ENCODE results near the gene SCN4A.
"Not testable (repeated sequence)": the region's sequence is repeated elsewhere in the genome, so short reads cannot be mapped to it uniquely, and the experiment has no call there.

SCN4A gene

GRCh38 chr17:63984651-63985386, 12.1 kb upstream of the SCN4A start:
- Histone ChIP-seq H3K36me3 (ENCODE audit: control insufficient read depth in 1 of 2, insufficient read depth in 2 of 2, low read length in 2 of 2) (no peaks in the 10 kb centered on the region), H3K27me3 (ENCODE audit: control insufficient read depth in 1 of 2, insufficient read depth in 2 of 2, low read length in 2 of 2) (peaks cover 0 to 4% of the 10 kb centered on the region in 2 donors), H3K9ac (ENCODE audit: low read depth in 1 of 2, low read length in 2 of 2) (no peak overlapping the region), H3K4me1 (ENCODE audit: control insufficient read depth in 1 of 2, insufficient read depth in 2 of 2, low read length in 2 of 2) (peaks cover 7 to 17% of the 10 kb centered on the region in 2 donors), H3K9me3 (ENCODE audit: control insufficient read depth in 1 of 2, low read length in 2 of 2) (peaks cover 0 to 2% of the 10 kb centered on the region in 2 donors), H3K4me3 (ENCODE audit: low read depth in 1 of 2, low read length in 2 of 2) (no peak overlapping the region), H3K27ac (ENCODE audit: low read depth, low read length) (peak overlapping the region; percentile 5)

DNA sequence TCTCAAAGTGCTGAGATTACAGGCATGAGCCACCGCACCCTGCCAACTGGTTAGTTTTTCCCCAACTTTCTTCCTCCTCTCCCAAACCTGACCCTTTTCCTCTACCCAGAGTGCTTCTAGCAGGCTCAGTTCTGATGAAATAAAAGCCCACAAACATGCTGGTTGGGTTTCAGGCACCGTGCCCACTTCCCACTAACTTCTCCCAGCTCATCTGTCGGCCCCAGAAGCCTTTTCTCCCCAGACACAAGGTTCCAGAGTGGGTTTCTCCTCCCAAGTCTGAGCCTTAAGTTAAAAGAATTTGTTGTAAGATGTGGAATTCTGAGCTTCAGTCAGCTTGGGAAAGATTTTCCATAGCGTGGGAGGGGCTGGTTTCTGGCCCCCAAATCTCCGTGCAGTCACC, 11.5 kb upstream of the SCN4A start:
- H3K27me3 ChIP-seq (ENCODE audit: control insufficient read depth in 1 of 2, insufficient read depth in 2 of 2, low read length in 2 of 2): no peaks in the 10 kb centered on the region
- H3K9me3 ChIP-seq (ENCODE audit: control insufficient read depth in 1 of 2, low read length in 2 of 2): peaks cover 0 to 2% of the 10 kb centered on the region in 2 donors
- no peak overlapping the region for H3K27ac ChIP-seq (ENCODE audit: low read depth, low read length)
- no peaks in the 10 kb centered on the region for H3K36me3 ChIP-seq (ENCODE audit: control insufficient read depth in 1 of 2, insufficient read depth in 2 of 2, low read length in 2 of 2)
- no peak overlapping the region for H3K9ac ChIP-seq (ENCODE audit: low read depth in 1 of 2, low read length in 2 of 2)
- H3K4me1 ChIP-seq (ENCODE audit: control insufficient read depth in 1 of 2, insufficient read depth in 2 of 2, low read length in 2 of 2): peaks cover 7 to 17% of the 10 kb centered on the region in 2 donors
- no peak overlapping the region for H3K4me3 ChIP-seq (ENCODE audit: low read depth in 1 of 2, low read length in 2 of 2)

DNA sequence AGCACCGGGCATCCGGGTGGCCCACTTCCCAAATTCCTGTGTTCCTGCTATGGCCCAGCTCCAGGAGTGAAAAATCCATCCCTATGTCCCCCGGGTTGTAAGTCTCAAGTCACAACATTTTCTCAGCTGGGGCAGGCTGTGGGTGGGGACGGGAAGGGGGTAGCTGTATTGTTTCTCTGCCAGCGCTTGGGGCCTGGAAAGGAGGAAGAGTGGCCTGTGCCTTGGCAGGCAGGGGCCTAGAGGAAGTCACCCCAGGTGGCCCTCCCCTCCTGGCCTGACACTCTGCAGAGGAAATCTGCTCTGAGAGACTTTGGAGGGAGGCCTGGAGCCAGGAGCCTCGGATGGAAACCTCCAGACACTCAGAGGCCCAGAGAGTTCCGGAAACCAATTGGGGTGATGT, 10.6 kb upstream of the SCN4A start:
- Histone ChIP-seq H3K4me3 (ENCODE audit: low read depth in 1 of 2, low read length in 2 of 2) (no peak overlapping the region), H3K4me1 (ENCODE audit: control insufficient read depth in 1 of 2, insufficient read depth in 2 of 2, low read length in 2 of 2) (peaks cover 7 to 17% of the 10 kb centered on the region in 2 donors)

GRCh38 chr17:63982641-63983040, 9.9 kb upstream of the SCN4A start:
- H3K36me3 ChIP-seq (ENCODE audit: control insufficient read depth in 1 of 2, insufficient read depth in 2 of 2, low read length in 2 of 2); H3K27me3 ChIP-seq (ENCODE audit: control insufficient read depth in 1 of 2, insufficient read depth in 2 of 2, low read length in 2 of 2); H3K9me3 ChIP-seq (ENCODE audit: control insufficient read depth in 1 of 2, low read length in 2 of 2); H3K9ac ChIP-seq (ENCODE audit: low read depth in 1 of 2, low read length in 2 of 2); H3K4me3 ChIP-seq (ENCODE audit: low read depth in 1 of 2, low read length in 2 of 2); H3K27ac ChIP-seq (ENCODE audit: low read depth, low read length): not testable (repeated sequence)
- peaks cover 7 to 17% of the 10 kb centered on the region in 2 donors for H3K4me1 ChIP-seq (ENCODE audit: control insufficient read depth in 1 of 2, insufficient read depth in 2 of 2, low read length in 2 of 2)

More for the DNA sequence above, 10.6 kb upstream of the SCN4A start:
- no peak overlapping the region for H3K27ac ChIP-seq (ENCODE audit: low read depth, low read length)
- H3K27me3 ChIP-seq (ENCODE audit: control insufficient read depth in 1 of 2, insufficient read depth in 2 of 2, low read length in 2 of 2): no peaks in the 10 kb centered on the region
- no peaks in the 10 kb centered on the region for H3K36me3 ChIP-seq (ENCODE audit: control insufficient read depth in 1 of 2, insufficient read depth in 2 of 2, low read length in 2 of 2)
- H3K9ac ChIP-seq (ENCODE audit: low read depth in 1 of 2, low read length in 2 of 2): no peak overlapping the region
- peaks cover 0 to 2% of the 10 kb centered on the region in 2 donors for H3K9me3 ChIP-seq (ENCODE audit: control insufficient read depth in 1 of 2, low read length in 2 of 2)

- no peak overlapping the region for H3K4me3 ChIP-seq (ENCODE audit: low read depth in 1 of 2, low read length in 2 of 2)
- H3K9me3 ChIP-seq (ENCODE audit: control insufficient read depth in 1 of 2, low read length in 2 of 2): peaks cover 0 to 2% of the 10 kb centered on the region in 2 donors
- no peak overlapping the region for H3K27ac ChIP-seq (ENCODE audit: low read depth, low read length)
- no peak overlapping the region for H3K9ac ChIP-seq (ENCODE audit: low read depth in 1 of 2, low read length in 2 of 2)
- no peaks in the 10 kb centered on the region for H3K27me3 ChIP-seq (ENCODE audit: control insufficient read depth in 1 of 2, insufficient read depth in 2 of 2, low read length in 2 of 2)
- no peaks in the 10 kb centered on the region for H3K4me1 ChIP-seq (ENCODE audit: control insufficient read depth in 1 of 2, insufficient read depth in 2 of 2, low read length in 2 of 2)
- no peaks in the 10 kb centered on the region for H3K36me3 ChIP-seq (ENCODE audit: control insufficient read depth in 1 of 2, insufficient read depth in 2 of 2, low read length in 2 of 2)
These were observed 5.8 kb upstream of the SCN4A start for GRCh38 chr17:63978272-63979200.

GRCh38 chr17:63976702-63977101, 4.0 kb upstream of the SCN4A start:
- Histone ChIP-seq H3K27ac (ENCODE audit: low read depth, low read length) (no peak overlapping the region), H3K4me1 (ENCODE audit: control insufficient read depth in 1 of 2, insufficient read depth in 2 of 2, low read length in 2 of 2) (no peaks in the 10 kb centered on the region), H3K9me3 (ENCODE audit: control insufficient read depth in 1 of 2, low read length in 2 of 2) (no peaks in the 10 kb centered on the region), H3K4me3 (ENCODE audit: low read depth in 1 of 2, low read length in 2 of 2) (no peak overlapping the region), H3K27me3 (ENCODE audit: control insufficient read depth in 1 of 2, insufficient read depth in 2 of 2, low read length in 2 of 2) (no peaks in the 10 kb centered on the region), H3K36me3 (ENCODE audit: control insufficient read depth in 1 of 2, insufficient read depth in 2 of 2, low read length in 2 of 2) (no peaks in the 10 kb centered on the region), H3K9ac (ENCODE audit: low read depth in 1 of 2, low read length in 2 of 2) (no peak overlapping the region)

GRCh38 chr17:63975541-63976092, 2.9 kb upstream of the SCN4A start:
- H3K27me3 ChIP-seq (ENCODE audit: control insufficient read depth in 1 of 2, insufficient read depth in 2 of 2, low read length in 2 of 2): no peaks in the 10 kb centered on the region
- no peaks in the 10 kb centered on the region for H3K4me1 ChIP-seq (ENCODE audit: control insufficient read depth in 1 of 2, insufficient read depth in 2 of 2, low read length in 2 of 2)
- no peaks in the 10 kb centered on the region for H3K36me3 ChIP-seq (ENCODE audit: control insufficient read depth in 1 of 2, insufficient read depth in 2 of 2, low read length in 2 of 2)
- H3K9me3 ChIP-seq (ENCODE audit: control insufficient read depth in 1 of 2, low read length in 2 of 2): no peaks in the 10 kb centered on the region
- H3K4me3 ChIP-seq (ENCODE audit: low read depth in 1 of 2, low read length in 2 of 2): no peak overlapping the region
- H3K27ac ChIP-seq (ENCODE audit: low read depth, low read length): no peak overlapping the region
- H3K9ac ChIP-seq (ENCODE audit: low read depth in 1 of 2, low read length in 2 of 2): no peak overlapping the region

DNA sequence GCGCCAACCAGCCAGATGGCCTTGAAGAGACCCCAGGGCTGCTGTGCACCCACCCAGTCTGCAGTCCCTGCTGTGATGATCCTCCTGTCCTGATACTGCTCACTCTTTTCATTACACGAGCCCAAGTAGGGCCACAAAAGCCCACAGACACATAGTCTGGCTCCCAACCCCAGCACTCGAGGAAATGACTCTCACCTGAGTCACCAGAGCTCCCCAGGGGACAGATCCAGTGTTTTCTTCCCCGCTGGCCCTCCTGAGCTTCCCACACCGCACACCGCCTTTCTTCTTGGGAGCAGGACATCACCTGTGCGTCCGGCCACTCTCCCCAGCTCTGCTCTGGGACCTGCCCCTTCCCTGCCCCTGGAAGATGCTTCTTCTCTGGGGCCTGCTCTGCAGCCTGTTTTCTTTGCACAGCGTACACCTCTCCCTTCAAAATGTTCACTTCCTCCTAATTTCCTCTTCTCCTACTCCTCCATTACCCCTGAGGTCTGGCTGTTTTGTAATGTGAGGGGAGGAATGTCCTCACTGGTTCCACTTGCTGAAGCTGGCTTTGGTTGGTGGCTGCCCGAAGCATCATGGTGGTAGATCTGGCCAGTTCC, 2.0 kb upstream of the SCN4A start:
- Histone ChIP-seq H3K9ac (ENCODE audit: low read depth in 1 of 2, low read length in 2 of 2) (no peak overlapping the region), H3K4me3 (ENCODE audit: low read depth in 1 of 2, low read length in 2 of 2) (no peak overlapping the region), H3K27ac (ENCODE audit: low read depth, low read length) (no peak overlapping the region), H3K9me3 (ENCODE audit: control insufficient read depth in 1 of 2, low read length in 2 of 2) (no peaks in the 10 kb centered on the region), H3K36me3 (ENCODE audit: control insufficient read depth in 1 of 2, insufficient read depth in 2 of 2, low read length in 2 of 2) (no peaks in the 10 kb centered on the region), H3K4me1 (ENCODE audit: control insufficient read depth in 1 of 2, insufficient read depth in 2 of 2, low read length in 2 of 2) (no peaks in the 10 kb centered on the region), H3K27me3 (ENCODE audit: control insufficient read depth in 1 of 2, insufficient read depth in 2 of 2, low read length in 2 of 2) (no peaks in the 10 kb centered on the region)

GRCh38 chr17:63973930-63974593, 1.3 kb upstream of the SCN4A start:
- Histone ChIP-seq H3K9ac (ENCODE audit: low read depth in 1 of 2, low read length in 2 of 2) (no peak overlapping the region), H3K4me1 (ENCODE audit: control insufficient read depth in 1 of 2, insufficient read depth in 2 of 2, low read length in 2 of 2) (no peaks in the 10 kb centered on the region)

More at GRCh38 chr17:63973930-63974593, 1.3 kb upstream of the SCN4A start:
- no peak overlapping the region for H3K4me3 ChIP-seq (ENCODE audit: low read depth in 1 of 2, low read length in 2 of 2)
- no peaks in the 10 kb centered on the region for H3K36me3 ChIP-seq (ENCODE audit: control insufficient read depth in 1 of 2, insufficient read depth in 2 of 2, low read length in 2 of 2)
- H3K9me3 ChIP-seq (ENCODE audit: control insufficient read depth in 1 of 2, low read length in 2 of 2): no peaks in the 10 kb centered on the region
- H3K27ac ChIP-seq (ENCODE audit: low read depth, low read length): no peak overlapping the region
- no peaks in the 10 kb centered on the region for H3K27me3 ChIP-seq (ENCODE audit: control insufficient read depth in 1 of 2, insufficient read depth in 2 of 2, low read length in 2 of 2)
